ENCODE measurements around the gene CDK5RAP1.
"Not testable (repeated sequence)": the region's sequence is repeated elsewhere in the genome, so short reads cannot be mapped to it uniquely, and the experiment has no call there.

The CDK5RAP1 gene

GRCh38 chr20:33442136-33443005, 41.1 kb upstream of the CDK5RAP1 start:
- peak overlapping the region; percentile 69 for H3K4me3 ChIP-seq (ENCODE audit: low read length)
- TF ChIP-seq, protein P1, sequence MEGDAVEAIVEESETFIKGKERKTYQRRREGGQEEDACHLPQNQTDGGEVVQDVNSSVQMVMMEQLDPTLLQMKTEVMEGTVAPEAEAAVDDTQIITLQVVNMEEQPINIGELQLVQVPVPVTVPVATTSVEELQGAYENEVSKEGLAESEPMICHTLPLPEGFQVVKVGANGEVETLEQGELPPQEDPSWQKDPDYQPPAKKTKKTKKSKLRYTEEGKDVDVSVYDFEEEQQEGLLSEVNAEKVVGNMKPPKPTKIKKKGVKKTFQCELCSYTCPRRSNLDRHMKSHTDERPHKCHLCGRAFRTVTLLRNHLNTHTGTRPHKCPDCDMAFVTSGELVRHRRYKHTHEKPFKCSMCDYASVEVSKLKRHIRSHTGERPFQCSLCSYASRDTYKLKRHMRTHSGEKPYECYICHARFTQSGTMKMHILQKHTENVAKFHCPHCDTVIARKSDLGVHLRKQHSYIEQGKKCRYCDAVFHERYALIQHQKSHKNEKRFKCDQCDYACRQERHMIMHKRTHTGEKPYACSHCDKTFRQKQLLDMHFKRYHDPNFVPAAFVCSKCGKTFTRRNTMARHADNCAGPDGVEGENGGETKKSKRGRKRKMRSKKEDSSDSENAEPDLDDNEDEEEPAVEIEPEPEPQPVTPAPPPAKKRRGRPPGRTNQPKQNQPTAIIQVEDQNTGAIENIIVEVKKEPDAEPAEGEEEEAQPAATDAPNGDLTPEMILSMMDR (conservative IDR thresholded peaks at IDR 0.05; ENCODE audit: low read depth, low read length) = no peak
- DNase-seq (ENCODE audit: low read depth) = no peak

- H3K4me3 ChIP-seq (ENCODE audit: low read length) = no peak overlapping the region
- TF ChIP-seq, protein P1 (conservative IDR thresholded peaks at IDR 0.05; ENCODE audit: low read depth, low read length) = no peak
- no peak for DNase-seq (ENCODE audit: low read depth)
Measured at GRCh38 chr20:33441142-33441955, 40.0 kb upstream of the CDK5RAP1 start.

GRCh38 chr20:33440562-33440961, 39.2 kb upstream of the CDK5RAP1 start:
- H3K4me3 ChIP-seq (ENCODE audit: low read length); DNase-seq (ENCODE audit: low read depth): not testable (repeated sequence)

GRCh38 chr20:33438481-33438880, 37.2 kb upstream of the CDK5RAP1 start:
- no peak overlapping the region for H3K4me3 ChIP-seq (ENCODE audit: low read length)
- DNase-seq (ENCODE audit: low read depth) = no peak
- TF ChIP-seq, protein P1 (conservative IDR thresholded peaks at IDR 0.05; ENCODE audit: low read depth, low read length) = no peak

DNA sequence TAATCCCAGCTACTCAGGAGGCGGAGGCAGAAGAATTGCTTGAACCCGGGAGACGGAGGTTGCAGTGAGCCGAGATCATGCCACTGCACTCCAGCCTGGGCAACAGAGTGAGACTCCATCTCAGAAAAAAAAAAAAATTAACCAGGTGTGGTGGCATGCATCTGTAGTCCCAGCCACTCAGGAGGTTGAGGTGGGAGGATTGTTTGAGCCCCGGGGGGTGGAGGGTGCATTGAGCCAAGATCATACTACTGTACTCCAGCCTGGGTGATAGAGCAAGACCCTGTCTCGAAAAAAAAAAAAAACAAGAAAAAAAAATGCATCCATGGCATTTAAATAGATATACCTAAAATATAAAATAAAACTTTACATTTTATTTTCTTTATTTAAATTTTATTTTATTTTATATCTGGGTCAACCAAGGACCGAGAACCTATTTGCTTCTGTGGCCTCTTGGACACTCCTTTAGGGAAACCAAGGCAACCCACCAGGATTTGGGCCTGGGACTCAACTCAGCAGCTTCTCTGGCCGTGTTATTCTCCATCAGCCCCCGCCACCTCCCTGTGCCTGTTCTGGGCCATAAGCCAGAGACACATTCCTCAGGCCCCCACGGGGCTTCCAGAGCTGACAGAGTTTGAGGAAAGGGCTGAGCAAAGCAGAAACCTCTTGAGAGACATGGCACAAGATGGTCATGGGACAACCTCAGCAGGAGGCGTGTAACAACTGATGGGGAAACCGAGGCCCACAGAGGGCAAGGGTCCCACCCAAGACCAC, 36.0 kb upstream of the CDK5RAP1 start:
- TF ChIP-seq, protein P1 (conservative IDR thresholded peaks at IDR 0.05; ENCODE audit: low read depth, low read length) = no peak
- no peak overlapping the region for H3K4me3 ChIP-seq (ENCODE audit: low read length)
- peak; percentile 83 for DNase-seq (ENCODE audit: low read depth)

GRCh38 chr20:33434434-33434833, 33.1 kb upstream of the CDK5RAP1 start:
- DNase-seq (ENCODE audit: low read depth) = no peak
- TF ChIP-seq, protein P1 (conservative IDR thresholded peaks at IDR 0.05; ENCODE audit: low read depth, low read length) = no peak
- no peak overlapping the region for H3K4me3 ChIP-seq (ENCODE audit: low read length)
